Measurements from ENCODE around the gene IQCE.

The IQCE gene

DNA sequence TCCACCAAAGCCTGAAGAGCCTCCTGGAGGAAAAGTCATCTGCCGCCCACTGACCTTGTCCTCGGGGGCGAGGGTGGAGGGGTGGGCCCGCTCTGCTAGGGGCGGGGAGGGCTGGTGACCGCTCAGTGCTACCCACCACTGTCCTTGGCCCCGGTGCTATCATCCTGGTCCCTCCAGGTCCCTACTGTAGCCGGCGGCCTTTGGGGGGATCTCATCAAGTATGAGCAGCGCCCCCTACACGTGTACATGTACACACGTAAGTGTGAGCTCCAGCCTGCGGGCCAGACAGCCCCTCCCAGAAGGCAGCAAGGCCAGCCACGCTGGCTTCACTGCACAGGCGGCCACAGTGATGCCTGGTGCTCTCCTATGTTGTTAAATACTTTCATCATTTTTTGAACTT, 92.6 kb downstream of the IQCE start:
- no peak overlapping the region for H3K4me2 ChIP-seq (ENCODE audit: low read length)
- peaks cover 4% of the 10 kb centered on the region for H3K4me1 ChIP-seq (ENCODE audit: control insufficient read depth, low read length)
- no peak overlapping the region for H3K4me3 ChIP-seq (ENCODE audit: low read length)
- H3K36me3 ChIP-seq (ENCODE audit: control insufficient read depth, low read length): no peaks in the 10 kb centered on the region
- H3K27ac ChIP-seq (ENCODE audit: low read depth, low read length): no peak overlapping the region
- H4K20me1 ChIP-seq (ENCODE audit: control insufficient read depth, insufficient read depth, low read depth, low read length): peaks cover 7% of the 10 kb centered on the region; the same call in 1 of the 2 replicates
- H3K79me2 ChIP-seq (ENCODE audit: control insufficient read depth, low read length): no peaks in the 10 kb centered on the region
- no peaks in the 10 kb centered on the region for H3K27me3 ChIP-seq (ENCODE audit: control insufficient read depth, low read length)
- H3K9me3 ChIP-seq (ENCODE audit: control insufficient read depth, insufficient read depth, low read length): no peaks in the 10 kb centered on the region
- H3K9me2 ChIP-seq (replicated peaks; ENCODE audit: control insufficient read depth, low read length): no peaks in the 10 kb centered on the region
- no peak for TF ChIP-seq EZH2phosphoT487 (IDR thresholded peaks at IDR 0.05; ENCODE audit: borderline replicate concordance, low read length)
- TF ChIP-seq, protein P1, sequence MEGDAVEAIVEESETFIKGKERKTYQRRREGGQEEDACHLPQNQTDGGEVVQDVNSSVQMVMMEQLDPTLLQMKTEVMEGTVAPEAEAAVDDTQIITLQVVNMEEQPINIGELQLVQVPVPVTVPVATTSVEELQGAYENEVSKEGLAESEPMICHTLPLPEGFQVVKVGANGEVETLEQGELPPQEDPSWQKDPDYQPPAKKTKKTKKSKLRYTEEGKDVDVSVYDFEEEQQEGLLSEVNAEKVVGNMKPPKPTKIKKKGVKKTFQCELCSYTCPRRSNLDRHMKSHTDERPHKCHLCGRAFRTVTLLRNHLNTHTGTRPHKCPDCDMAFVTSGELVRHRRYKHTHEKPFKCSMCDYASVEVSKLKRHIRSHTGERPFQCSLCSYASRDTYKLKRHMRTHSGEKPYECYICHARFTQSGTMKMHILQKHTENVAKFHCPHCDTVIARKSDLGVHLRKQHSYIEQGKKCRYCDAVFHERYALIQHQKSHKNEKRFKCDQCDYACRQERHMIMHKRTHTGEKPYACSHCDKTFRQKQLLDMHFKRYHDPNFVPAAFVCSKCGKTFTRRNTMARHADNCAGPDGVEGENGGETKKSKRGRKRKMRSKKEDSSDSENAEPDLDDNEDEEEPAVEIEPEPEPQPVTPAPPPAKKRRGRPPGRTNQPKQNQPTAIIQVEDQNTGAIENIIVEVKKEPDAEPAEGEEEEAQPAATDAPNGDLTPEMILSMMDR (IDR thresholded peaks at IDR 0.05; ENCODE audit: low read depth, low read length, poor library complexity, severe bottlenecking): peak; percentile 45
- H3F3A ChIP-seq (ENCODE audit: control insufficient read depth, insufficient read depth): no peaks in the 10 kb centered on the region

DNA sequence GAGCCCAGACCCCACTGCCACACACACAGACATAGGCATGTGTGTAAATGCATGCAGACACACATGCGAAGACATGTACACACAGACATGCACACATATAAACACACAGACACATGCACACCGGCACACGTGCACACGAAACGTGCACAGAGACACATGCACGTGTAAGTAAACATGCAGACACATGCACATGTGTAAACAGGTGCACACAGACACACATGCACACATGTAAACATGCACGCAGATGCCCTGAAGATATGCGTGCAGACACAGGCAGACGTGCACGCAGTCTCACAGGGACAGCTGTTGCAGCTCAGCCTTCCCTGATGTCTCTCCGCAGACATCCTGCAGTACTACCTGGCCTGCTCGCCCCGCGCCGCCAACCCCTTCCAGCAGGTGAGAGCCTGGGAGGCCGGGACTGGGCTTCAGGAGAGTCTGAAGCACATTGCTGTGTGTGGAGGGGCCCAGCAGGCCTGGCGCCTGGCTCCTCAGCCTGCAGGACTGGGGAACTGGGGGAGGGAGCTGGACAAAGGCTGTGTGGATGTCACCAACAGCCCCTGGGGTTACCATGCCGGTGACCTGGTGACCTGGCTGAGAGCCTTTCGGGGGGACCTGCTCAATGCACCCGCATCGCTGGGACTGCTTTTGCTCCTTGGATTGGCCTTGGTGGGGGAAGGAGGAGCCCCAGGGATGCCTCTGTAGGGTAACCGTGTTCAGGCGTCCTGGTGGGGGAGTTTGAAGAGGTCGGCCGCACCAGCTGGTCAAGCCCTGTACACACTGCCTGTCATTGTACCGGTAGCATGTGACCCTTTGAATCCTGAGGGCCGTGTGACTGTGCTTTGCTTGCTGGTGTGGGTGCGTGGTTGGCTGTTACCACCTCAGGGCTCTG, 93.3 kb downstream of the IQCE start:
- Histone ChIP-seq H4K20me1 (ENCODE audit: control insufficient read depth, insufficient read depth, low read depth, low read length) (peaks cover 7% of the 10 kb centered on the region; the same call in 1 of the 2 replicates), H3K9me3 (ENCODE audit: control insufficient read depth, insufficient read depth, low read length) (no peaks in the 10 kb centered on the region), H3K36me3 (ENCODE audit: control insufficient read depth, low read length) (no peaks in the 10 kb centered on the region), H3F3A (ENCODE audit: control insufficient read depth, insufficient read depth) (no peaks in the 10 kb centered on the region), H3K27ac (ENCODE audit: low read depth, low read length) (no peak overlapping the region), H3K4me3 (ENCODE audit: low read length) (no peak overlapping the region), H3K27me3 (ENCODE audit: control insufficient read depth, low read length) (no peaks in the 10 kb centered on the region), H3K79me2 (ENCODE audit: control insufficient read depth, low read length) (no peaks in the 10 kb centered on the region), H3K9me2 (replicated peaks; ENCODE audit: control insufficient read depth, low read length) (no peaks in the 10 kb centered on the region), H3K4me1 (ENCODE audit: control insufficient read depth, low read length) (no peaks in the 10 kb centered on the region), H3K4me2 (ENCODE audit: low read length) (no peak overlapping the region)
- TF ChIP-seq, protein P1 (IDR thresholded peaks at IDR 0.05; ENCODE audit: low read depth, low read length, poor library complexity, severe bottlenecking): no peak
- TF ChIP-seq EZH2phosphoT487 (IDR thresholded peaks at IDR 0.05; ENCODE audit: borderline replicate concordance, low read length): no peak

GRCh38 chr7:2652736-2653060, 93.9 kb downstream of the IQCE start:
- Histone ChIP-seq H3K27ac (ENCODE audit: low read depth, low read length) (no peak overlapping the region), H3K27me3 (ENCODE audit: control insufficient read depth, low read length) (no peaks in the 10 kb centered on the region), H3K4me2 (ENCODE audit: low read length) (no peak overlapping the region), H3K4me3 (ENCODE audit: low read length) (no peak overlapping the region), H3K9me3 (ENCODE audit: control insufficient read depth, insufficient read depth, low read length) (no peaks in the 10 kb centered on the region), H4K20me1 (ENCODE audit: control insufficient read depth, insufficient read depth, low read depth, low read length) (peaks cover 7% of the 10 kb centered on the region; the same call in 1 of the 2 replicates), H3F3A (ENCODE audit: control insufficient read depth, insufficient read depth) (no peaks in the 10 kb centered on the region), H3K36me3 (ENCODE audit: control insufficient read depth, low read length) (no peaks in the 10 kb centered on the region), H3K4me1 (ENCODE audit: control insufficient read depth, low read length) (no peaks in the 10 kb centered on the region), H3K79me2 (ENCODE audit: control insufficient read depth, low read length) (no peaks in the 10 kb centered on the region), H3K9me2 (replicated peaks; ENCODE audit: control insufficient read depth, low read length) (no peaks in the 10 kb centered on the region)
- TF ChIP-seq EZH2phosphoT487 (IDR thresholded peaks at IDR 0.05; ENCODE audit: borderline replicate concordance, low read length): no peak
- TF ChIP-seq, protein P1 (IDR thresholded peaks at IDR 0.05; ENCODE audit: low read depth, low read length, poor library complexity, severe bottlenecking): no peak

All from DOHH2 (cell line).